Heart left ventricle (tissue), 13 donors: ENCODE results near the gene PTPN12.

ENCODE experiments used
- CTCF ChIP-seq, 12 donors: fragments of 200-600 bp; sonication (generic) in 4 of 12; IDR thresholded peaks; one replicate each; pipeline versions ENCODE4 v1.5.0 to v1.8.0; 2018 to 2022; ENCODE audit warnings: antibody characterized with exemption in 12 of 12, mild to moderate bottlenecking in 5 of 12
- POLR2A ChIP-seq, 2 donors: fragments of 450-650 bp; IDR thresholded peaks; one replicate each; pipeline ENCODE4 v1.6.1; 2017; ENCODE audit warnings: antibody characterized with exemption in 2 of 2, mild to moderate bottlenecking in 2 of 2, moderate library complexity in 2 of 2
- donor health status: ischemic (EF 13 %, LVEDD 7.1; RV severe dilation, severe dysfunction).
- donor health status: DM: no; HTN: yes; CAD: no.
- donor health status: DM: no; HTN: no; CAD: no.
- donor health status: ischemic (EF 25% LVEDD 6.9; RV normal size, moderate dysfunction).
- donor health status: ischemic (EF 25% LVEDD 5.7; RV mildly dilated, moderate dysfunction).
- donor health status: ischemic (EF 35%, LVEDD 5.7; RV mildly dilated, moderate dysfunction).
- donor health status: nonischemic (EF 11% LVEDD 7.7; RV severe dilation, severe dysfunction).
- donor health status: DM: yes; HTN: yes; CAD: no.
- donor health status: PGD.
- donor health status: ischemic (EF 29% LVEDD 5.4; RV normal size, mild dysfunction).
- donor health status: nonischemic (EF 23%, LVEDD 6.1; RV moderate dilation, normal function).

DNA sequence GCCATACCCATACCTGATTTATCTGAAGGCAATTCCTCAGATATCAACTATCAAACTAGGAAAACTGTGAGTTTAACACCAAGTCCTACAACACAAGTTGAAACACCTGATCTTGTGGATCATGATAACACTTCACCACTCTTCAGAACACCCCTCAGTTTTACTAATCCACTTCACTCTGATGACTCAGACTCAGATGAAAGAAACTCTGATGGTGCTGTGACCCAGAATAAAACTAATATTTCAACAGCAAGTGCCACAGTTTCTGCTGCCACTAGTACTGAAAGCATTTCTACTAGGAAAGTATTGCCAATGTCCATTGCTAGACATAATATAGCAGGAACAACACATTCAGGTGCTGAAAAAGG is 90.2 kb downstream of the PTPN12 start:
- TF ChIP-seq CTCF (IDR thresholded peaks at IDR 0.05) (no peak), POLR2A (IDR thresholded peaks at IDR 0.05) (no peak)
